Activated naive CD4-positive, alpha-beta T cell treated with anti-CD3 and anti-CD28 coated beads, Interleukin-2, amount 10 ng/mL, durations not matched to agents 7 days and 5 days (primary cell): ENCODE data around the gene OS9.

ENCODE experiments used
- CTCF ChIA-PET: fragments of 350-600 bp; sonication (Branson Sonifier 250); formaldehyde crosslinking; loops from one replicate; lab custom pipeline; 2021; ENCODE audit warnings: antibody characterized with exemption; lab: Charles Lee
- DNase-seq: peaks from one replicate; pipeline ENCODE4 v3.0.0-alpha.2; 2020
- H3K27ac Mint-ChIP-seq: one replicate; pipeline ENCODE4 v1.8.0; 2021; ENCODE audit warnings: mild to moderate bottlenecking, moderate library complexity, mixed read lengths
- H3K27me3 Mint-ChIP-seq: one replicate; pipeline ENCODE4 v1.8.0; 2021; ENCODE audit warnings: mild to moderate bottlenecking, mixed read lengths
- H3K36me3 Mint-ChIP-seq: one replicate; pipeline ENCODE4 v1.8.0; 2021; ENCODE audit warnings: mixed read lengths
- H3K4me1 Mint-ChIP-seq: one replicate; pipeline ENCODE4 v1.8.0; 2021; ENCODE audit warnings: mixed read lengths
- H3K4me3 Mint-ChIP-seq: one replicate; pipeline ENCODE4 v1.8.0; 2021; ENCODE audit warnings: mild to moderate bottlenecking, moderate library complexity, mixed read lengths
- H3K9me3 Mint-ChIP-seq: one replicate; pipeline ENCODE4 v1.8.0; 2021; ENCODE audit warnings: mixed read lengths

The OS9 gene

DNA sequence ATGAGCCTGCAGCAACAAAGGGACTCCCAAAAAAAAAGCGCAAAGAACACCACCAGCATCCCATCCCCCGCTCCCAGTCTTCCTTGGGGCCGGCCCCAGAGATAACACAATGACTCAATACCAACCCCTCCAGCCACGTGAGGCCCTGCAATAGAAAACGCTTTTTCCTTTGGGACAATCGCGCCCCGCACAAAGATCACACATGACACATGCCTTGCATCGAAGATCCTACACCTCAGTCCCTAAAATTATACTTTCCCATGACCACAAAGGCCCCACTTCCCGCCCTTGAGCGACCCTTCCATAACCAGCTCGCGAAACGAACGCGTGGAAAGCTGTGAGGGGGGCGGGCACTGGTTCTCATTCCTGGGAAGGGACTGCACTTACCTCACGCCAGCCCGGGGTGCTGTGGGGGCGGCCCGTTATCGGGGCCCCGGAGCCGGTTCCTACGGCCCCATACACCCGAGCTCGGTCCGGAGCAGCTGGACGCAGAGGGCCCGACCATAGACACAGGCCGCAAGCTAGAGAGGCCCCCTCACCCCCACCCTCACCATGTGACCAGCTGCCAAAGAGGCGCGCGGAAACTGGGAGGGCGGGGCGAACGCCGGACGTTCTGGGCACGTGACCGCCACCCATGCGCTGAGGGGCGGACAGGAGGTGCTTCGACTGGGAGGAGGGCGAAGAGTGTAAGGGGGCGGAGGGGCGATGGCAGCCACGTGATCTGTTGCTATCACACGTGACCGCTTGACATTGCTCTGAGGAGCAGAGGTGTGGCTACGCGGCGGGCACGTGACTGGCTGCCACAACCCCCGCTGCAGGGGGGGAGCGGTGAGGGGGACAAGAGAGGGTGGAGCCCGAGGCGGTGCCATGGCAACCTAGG is 58.1 kb downstream of the OS9 start, which contains the start of gene CDK4:
TSS of gene CDK4 (minus strand) at position 523 of the 880 bp plus-strand sequence. CDS start 593 bp downstream, outside the sequence.
- Mint-ChIP-seq H3K9me3 (no peaks in the 10 kb centered on the region), H3K4me3 (peak within 1 kb of the TSS; percentile 98), H3K27ac (peak within 1 kb of the TSS; percentile 94), H3K4me1 (peaks cover 60% of the 10 kb centered on the region), H3K36me3 (peaks cover 43% of the 10 kb centered on the region), H3K27me3 (peaks cover 4% of the 10 kb centered on the region)
- CTCF ChIA-PET: interaction anchor here (0.8 to 1.0 kb wide), 3 partner anchors 13 to 293 kb away, joined by 3 to 4 read pairs (median 3); no protein-coding TSS in a partner anchor
- peak; percentile 100 for DNase-seq

DNA sequence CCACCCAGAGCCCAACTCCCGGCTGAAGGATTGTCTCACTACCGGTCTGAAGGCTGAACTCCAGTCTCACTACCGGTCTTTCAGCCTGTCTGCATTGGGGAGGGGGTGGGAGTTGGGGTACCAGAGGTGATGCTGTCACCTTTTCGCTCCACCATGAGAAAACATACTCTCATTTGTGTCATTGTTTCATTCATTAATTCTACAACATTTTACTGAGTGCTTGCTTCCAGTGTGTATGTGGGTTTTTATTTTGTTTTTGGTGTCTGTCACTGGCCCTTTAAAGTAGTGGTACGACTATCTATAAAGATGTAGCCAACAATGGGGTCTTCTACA is 58.7 kb downstream of the OS9 start:
- peak overlapping the region; percentile 98 for H3K4me3 Mint-ChIP-seq
- DNase-seq: no peak
- CTCF ChIA-PET: interaction anchor here (0.8 to 1.0 kb wide), 3 partner anchors 12 to 294 kb away, joined by 3 to 4 read pairs (median 3); no protein-coding TSS in a partner anchor
- H3K9me3 Mint-ChIP-seq: no peaks in the 10 kb centered on the region
- H3K4me1 Mint-ChIP-seq: peaks cover 57% of the 10 kb centered on the region
- H3K36me3 Mint-ChIP-seq: peaks cover 40% of the 10 kb centered on the region
- H3K27me3 Mint-ChIP-seq: peaks cover 4% of the 10 kb centered on the region
- peak overlapping the region; percentile 94 for H3K27ac Mint-ChIP-seq

DNA sequence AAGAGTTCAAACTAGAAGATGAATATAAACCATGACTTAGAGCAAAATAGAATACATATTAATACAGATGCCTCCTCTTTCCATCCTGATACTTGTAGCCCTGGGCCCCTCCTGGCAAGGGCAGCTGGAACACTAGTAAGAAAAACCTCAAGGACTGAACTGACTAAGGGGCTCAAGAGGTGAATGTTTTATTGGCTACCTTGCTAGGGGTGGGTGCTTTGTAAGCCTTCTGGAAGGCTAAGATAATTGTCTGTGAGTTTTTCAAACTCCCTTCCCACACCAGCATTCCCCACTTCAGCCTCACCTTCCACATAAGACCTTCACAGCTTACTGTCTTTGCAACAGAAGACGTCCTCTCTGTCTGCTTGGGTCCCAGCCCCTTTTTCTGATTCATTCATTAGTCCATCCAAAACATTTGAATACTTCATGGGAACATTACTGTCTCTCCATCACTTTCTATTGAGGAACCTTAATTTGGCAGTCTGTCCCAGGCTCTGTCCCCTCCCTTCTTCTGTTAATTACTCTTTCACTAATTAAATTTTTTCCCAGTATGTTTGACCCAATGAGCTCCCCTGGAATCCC is 59.9 kb downstream of the OS9 start:
- H3K4me1 Mint-ChIP-seq: peaks cover 65% of the 10 kb centered on the region
- H3K4me3 Mint-ChIP-seq: peak overlapping the region; percentile 80

DNA sequence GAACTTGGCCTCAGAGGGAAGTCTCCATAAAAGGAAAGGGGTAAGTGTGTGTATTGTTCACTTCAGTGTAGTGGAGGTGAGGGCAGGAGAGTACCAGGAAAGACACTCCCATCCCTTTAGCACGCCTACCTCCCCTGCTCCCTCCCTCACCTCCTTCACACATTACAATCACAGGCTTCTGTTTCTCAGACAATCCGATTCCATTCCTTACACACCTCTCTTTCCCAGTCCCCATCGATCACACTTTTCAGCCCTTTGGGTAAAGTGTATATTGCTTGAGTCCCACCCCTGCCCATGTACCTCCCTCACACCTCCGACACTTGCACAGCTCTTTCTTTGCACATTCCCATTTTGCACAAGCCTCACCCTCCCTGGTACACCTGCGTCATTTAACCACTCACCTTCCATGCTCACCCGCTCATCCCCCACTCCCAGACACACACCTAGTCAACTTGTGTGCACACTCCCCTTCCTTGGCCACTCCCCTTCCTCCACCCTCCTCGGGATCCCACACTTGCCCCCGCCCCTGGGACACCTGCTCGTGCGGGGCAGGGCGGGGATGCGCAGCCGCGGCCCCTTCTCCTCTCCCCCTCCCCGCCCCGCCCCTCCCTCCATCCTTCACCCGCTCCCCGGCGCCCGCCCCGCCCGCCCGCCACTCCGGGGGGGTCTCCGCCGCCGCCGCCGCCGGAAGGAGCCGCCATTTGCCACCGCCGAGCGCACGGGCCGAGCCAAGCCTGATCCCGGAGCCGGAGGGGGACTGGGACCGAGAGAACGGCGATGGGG is 60.7 kb downstream of the OS9 start, which contains the start of gene MARCHF9:
TSS of gene MARCHF9 (plus strand) at position 693 of the 783 bp plus-strand sequence. CDS start 426 bp downstream, outside the sequence.
- H3K27me3 Mint-ChIP-seq: peaks cover 4% of the 10 kb centered on the region
- no peaks in the 10 kb centered on the region for H3K9me3 Mint-ChIP-seq
- H3K36me3 Mint-ChIP-seq: peaks cover 34% of the 10 kb centered on the region
- H3K27ac Mint-ChIP-seq: peak within 1 kb of the TSS; percentile 81
- peak within 1 kb of the TSS; percentile 81 for H3K4me3 Mint-ChIP-seq
- peaks cover 70% of the 10 kb centered on the region for H3K4me1 Mint-ChIP-seq
- DNase-seq: peak; percentile 94
- CTCF ChIA-PET: interaction anchor here (2.4 kb wide), 1 partner anchor 145 kb away, joined by 7 read pairs; no protein-coding TSS in a partner anchor

More for the DNA sequence above, 59.9 kb downstream of the OS9 start:
- Mint-ChIP-seq H3K9me3 (no peaks in the 10 kb centered on the region), H3K36me3 (peaks cover 36% of the 10 kb centered on the region), H3K27ac (peak overlapping the region; percentile 81), H3K27me3 (peaks cover 4% of the 10 kb centered on the region)
- CTCF ChIA-PET: no interaction called here
- DNase-seq: no peak

DNA sequence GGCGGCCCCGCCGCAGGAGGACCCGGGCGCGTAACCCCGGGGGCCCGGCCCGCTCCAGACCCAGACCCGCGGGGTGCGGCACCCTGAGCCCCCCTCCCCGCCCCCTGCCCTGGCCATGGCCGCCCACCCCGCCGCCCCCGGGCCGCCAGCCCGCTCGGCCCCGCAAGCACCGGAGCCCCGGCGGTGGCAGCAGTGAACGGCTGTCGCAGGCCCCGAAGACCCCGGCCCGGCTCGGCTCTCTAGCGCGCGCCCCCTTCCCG is 61.2 kb downstream of the OS9 start:
- H3K4me1 Mint-ChIP-seq: peaks cover 72% of the 10 kb centered on the region
- CTCF ChIA-PET: interaction anchor here (2.4 kb wide), 1 partner anchor 144 kb away, joined by 7 read pairs; no protein-coding TSS in a partner anchor
- H3K27ac Mint-ChIP-seq: no peak overlapping the region

DNA sequence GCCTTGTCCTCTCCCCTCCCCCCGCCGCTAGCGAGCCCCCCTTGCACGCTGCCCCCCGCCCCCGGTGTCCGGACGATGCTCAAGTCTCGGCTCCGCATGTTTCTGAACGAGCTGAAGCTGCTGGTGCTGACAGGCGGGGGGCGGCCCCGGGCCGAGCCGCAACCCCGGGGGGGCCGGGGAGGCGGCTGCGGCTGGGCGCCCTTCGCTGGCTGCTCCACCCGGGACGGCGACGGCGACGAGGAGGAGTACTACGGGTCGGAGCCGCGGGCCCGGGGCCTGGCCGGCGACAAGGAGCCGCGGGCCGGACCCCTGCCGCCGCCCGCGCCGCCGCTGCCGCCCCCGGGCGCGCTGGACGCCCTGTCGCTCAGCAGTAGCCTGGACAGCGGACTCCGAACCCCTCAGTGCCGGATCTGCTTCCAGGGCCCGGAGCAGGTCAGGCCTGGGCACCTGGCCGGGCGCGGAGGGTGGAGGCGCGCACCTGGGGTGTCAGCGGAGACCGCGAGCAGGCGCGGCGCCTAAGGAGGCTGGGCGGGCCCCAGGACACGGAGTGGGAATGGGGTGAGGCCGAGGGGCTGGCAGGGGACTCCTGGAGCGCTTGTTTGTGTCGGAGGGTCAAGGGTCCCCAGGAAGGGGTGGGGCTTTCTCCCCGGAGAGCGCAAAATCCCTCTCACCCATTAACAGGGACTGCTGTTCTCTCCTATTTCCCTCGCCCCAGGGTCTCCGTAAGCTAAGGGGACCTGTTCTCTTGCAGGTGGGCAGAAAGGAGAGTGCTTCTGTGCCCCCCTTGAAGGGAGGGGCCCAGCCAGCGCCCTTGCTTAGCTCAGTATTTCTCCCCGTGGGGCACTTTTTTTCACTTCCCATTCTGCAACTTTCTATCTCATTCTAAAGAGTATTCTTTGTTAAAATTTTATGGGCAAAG is 61.8 kb downstream of the OS9 start:
- peaks cover 4% of the 10 kb centered on the region for H3K27me3 Mint-ChIP-seq
- no peaks in the 10 kb centered on the region for H3K9me3 Mint-ChIP-seq
- H3K4me3 Mint-ChIP-seq: peak overlapping the region; percentile 81
- H3K36me3 Mint-ChIP-seq: peaks cover 32% of the 10 kb centered on the region
- DNase-seq: peak; percentile 54
- peak overlapping the region; percentile 70 for H3K27ac Mint-ChIP-seq
- peaks cover 66% of the 10 kb centered on the region for H3K4me1 Mint-ChIP-seq
- CTCF ChIA-PET: interaction anchor here (0.6 to 2.4 kb wide), 19 partner anchors 9 to 1935 kb away, joined by 3 to 19 read pairs (median 6); partner anchors contain the start of genes CYP27B1, DDIT3, EEF1AKMT3 and METTL1

More for the DNA sequence above, 61.2 kb downstream of the OS9 start:
- Mint-ChIP-seq H3K4me3 (peak overlapping the region; percentile 80), H3K36me3 (peaks cover 36% of the 10 kb centered on the region), H3K27me3 (peaks cover 4% of the 10 kb centered on the region), H3K9me3 (no peaks in the 10 kb centered on the region)
- no peak for DNase-seq

DNA sequence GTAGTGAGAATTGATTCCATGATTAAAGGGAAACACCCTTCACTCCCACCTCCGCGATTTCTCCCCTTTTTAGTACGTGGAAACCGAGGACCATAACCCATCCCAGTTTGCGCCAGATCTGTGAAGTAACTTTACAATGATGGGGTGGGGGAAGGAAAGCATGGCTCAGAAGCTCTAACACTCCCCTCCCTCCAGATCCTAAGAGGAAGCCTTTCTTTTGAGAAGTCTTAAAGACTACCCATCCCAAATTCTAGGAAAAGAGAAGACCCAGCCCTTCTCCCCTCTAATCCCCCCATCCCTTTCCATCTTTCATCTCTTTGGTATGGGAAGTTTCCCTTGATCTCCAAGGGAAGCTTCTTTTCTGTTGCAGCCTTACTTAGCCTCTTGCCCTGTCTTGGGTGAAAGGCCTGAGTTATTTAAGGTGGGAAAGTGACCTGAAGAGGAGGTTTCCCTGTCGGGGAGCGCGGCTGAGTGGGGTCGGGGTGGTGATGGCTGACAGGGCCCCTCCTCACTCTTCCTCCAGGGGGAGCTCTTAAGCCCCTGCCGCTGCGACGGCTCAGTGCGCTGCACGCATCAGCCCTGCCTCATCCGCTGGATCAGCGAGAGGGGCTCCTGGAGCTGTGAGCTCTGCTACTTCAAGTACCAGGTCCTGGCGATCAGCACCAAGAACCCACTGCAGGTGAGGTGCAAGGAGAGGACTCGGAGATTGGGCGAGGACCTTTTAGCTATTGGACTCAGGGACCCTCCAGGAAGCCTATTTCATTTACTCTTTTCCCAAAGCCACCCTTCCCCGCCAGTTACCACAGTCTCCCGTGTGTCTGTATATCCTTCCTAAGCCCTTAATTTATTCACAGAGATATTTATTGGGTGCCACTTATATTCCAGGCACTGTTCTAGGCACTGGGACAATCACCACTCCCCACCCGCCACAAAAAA is 62.7 kb downstream of the OS9 start:
- Mint-ChIP-seq H3K9me3 (no peaks in the 10 kb centered on the region), H3K36me3 (peaks cover 23% of the 10 kb centered on the region), H3K4me1 (peaks cover 56% of the 10 kb centered on the region), H3K27me3 (peaks cover 4% of the 10 kb centered on the region), H3K4me3 (peak overlapping the region; percentile 81), H3K27ac (peak overlapping the region; percentile 70)
- CTCF ChIA-PET: interaction anchor here (0.7 to 2.4 kb wide), 21 partner anchors 8 to 236 kb away, joined by 3 to 19 read pairs (median 6); partner anchors contain the start of genes CYP27B1, DDIT3, EEF1AKMT3 and METTL1
- DNase-seq: peak; percentile 77

DNA sequence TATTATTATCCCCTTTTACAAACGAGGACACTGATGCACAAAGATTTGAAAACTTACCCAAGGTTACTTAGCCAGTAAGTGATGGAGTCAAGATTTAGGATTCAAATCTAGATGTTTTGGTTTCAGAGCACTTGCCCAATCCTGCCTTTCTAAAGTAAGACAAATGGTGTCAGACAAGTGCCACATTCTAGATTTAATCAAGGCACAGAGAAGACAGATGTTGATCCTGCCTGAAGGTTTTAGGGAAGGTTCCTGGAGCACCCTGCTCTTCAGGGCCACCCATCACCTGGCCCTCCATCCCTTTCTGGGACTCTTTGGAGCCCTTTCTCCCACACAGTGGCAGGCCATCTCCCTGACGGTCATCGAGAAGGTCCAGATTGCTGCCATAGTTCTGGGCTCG is 63.8 kb downstream of the OS9 start:
- Mint-ChIP-seq H3K27me3 (peaks cover 4% of the 10 kb centered on the region), H3K9me3 (no peaks in the 10 kb centered on the region), H3K27ac (peak overlapping the region; percentile 4), H3K36me3 (peaks cover 19% of the 10 kb centered on the region), H3K4me3 (no peak overlapping the region), H3K4me1 (peaks cover 47% of the 10 kb centered on the region)
- CTCF ChIA-PET: interaction anchor here (2.3 kb wide), 1 partner anchor 139 kb away, joined by 9 read pairs; no protein-coding TSS in a partner anchor
- DNase-seq: no peak

DNA sequence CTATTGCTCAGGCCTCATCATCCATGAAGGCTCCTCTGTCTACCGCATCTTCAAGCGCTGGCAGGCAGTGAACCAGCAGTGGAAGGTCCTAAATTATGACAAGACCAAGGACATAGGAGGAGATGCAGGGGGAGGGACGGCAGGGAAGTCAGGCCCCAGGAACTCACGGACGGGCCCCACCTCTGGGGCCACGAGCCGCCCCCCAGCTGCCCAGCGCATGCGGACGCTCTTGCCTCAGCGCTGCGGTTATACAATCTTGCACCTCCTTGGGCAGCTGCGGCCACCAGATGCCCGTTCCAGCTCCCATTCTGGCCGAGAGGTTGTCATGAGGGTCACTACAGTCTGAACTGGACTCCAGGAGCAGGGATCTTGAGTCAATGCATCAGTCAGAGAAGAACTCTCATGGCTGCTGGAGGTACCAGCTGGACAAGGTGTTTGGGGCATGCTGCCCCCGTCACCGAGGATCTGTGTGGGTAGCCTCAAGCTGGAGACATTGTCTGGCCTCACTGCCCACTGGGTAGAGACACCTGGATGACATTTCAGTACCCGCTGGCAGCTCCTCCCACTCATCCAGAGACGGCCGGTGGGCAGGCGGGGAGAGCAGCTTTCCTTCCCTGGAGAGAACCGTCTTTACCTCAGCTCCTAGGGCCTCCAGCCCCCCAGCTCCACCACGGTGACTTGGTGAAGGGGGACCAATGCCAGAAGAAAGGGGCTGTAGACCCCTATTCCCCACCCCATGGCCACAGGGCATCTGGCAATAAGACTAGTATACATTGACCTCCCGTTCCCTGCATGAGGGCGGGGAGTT is 64.8 kb downstream of the OS9 start:
- no peak overlapping the region for H3K27ac Mint-ChIP-seq
- H3K36me3 Mint-ChIP-seq: peaks cover 19% of the 10 kb centered on the region
- no peak for DNase-seq
- peaks cover 40% of the 10 kb centered on the region for H3K4me1 Mint-ChIP-seq
- H3K27me3 Mint-ChIP-seq: peaks cover 8% of the 10 kb centered on the region
- no peaks in the 10 kb centered on the region for H3K9me3 Mint-ChIP-seq
- H3K4me3 Mint-ChIP-seq: no peak overlapping the region
- CTCF ChIA-PET: interaction anchor here (0.8 to 2.4 kb wide), 17 partner anchors 9 to 149 kb away, joined by 3 to 26 read pairs (median 4); partner anchors contain the start of genes CYP27B1, EEF1AKMT3 and METTL1

DNA sequence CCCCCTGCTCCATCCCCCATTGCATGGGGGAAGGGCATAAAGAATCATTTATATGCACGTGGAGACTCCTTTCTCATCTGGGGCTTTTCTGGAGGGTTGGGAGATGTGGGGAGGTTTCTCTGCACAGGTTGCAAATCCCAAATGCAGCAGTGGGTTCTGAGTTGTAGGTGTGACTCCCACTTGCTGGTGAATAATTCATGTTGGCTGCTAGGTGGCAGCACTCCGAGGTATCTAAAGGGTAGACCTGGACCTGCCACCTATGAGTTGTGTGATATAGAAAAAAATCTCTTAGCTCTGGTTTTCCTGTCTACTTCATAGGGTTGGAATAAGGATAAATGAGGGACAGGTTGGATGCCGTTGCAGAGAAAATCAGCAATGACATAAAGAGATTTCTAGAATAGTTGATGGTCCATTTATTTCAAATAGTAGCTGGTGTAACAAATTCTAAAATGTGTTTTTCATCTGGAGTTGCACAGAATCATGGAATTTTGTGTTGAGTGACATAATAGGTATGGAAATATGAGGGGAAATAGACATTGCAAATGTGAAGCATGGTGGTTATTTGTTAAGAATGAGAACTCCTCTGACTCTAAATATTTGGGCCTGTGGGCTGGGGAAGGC is 65.5 kb downstream of the OS9 start:
- H3K4me1 Mint-ChIP-seq: peaks cover 39% of the 10 kb centered on the region
- H3K9me3 Mint-ChIP-seq: no peaks in the 10 kb centered on the region
- H3K4me3 Mint-ChIP-seq: no peak overlapping the region
- no peak overlapping the region for H3K27ac Mint-ChIP-seq
- CTCF ChIA-PET: interaction anchor here (0.6 to 2.4 kb wide), 19 partner anchors 9 to 672 kb away, joined by 3 to 26 read pairs (median 3); partner anchors contain the start of genes CYP27B1, EEF1AKMT3 and METTL1
- DNase-seq: peak; percentile 61
- H3K36me3 Mint-ChIP-seq: peaks cover 19% of the 10 kb centered on the region
- H3K27me3 Mint-ChIP-seq: peaks cover 15% of the 10 kb centered on the region
